Esophagus muscularis mucosa (tissue), 3 donors: ENCODE data around the gene AQP5.

ENCODE experiments used
- CTCF ChIP-seq, 3 experiments: fragments of 200-600 bp in 2 of 3; fragments of 450-650 bp in 1 of 3; sonication (generic) in 2 of 3; IDR thresholded peaks; one replicate each; pipeline ENCODE4 v1.5.1; 2017 to 2019; ENCODE audit warnings: antibody characterized with exemption in 3 of 3, mild to moderate bottlenecking in 2 of 3, moderate library complexity in 1 of 3
- EP300 ChIP-seq: sonication (generic); formaldehyde crosslinking; IDR thresholded peaks from one replicate; pipeline ENCODE4 v1.6.1; 2017; ENCODE audit warnings: antibody characterized with exemption

- TF ChIP-seq CTCF (IDR thresholded peaks at IDR 0.05) (peak; percentile 59 to 76 (median 70)), EP300 (no peak)
Measured at GRCh38 chr12:49974231-49974675, 12.6 kb downstream of the AQP5 start.
